GM12865 (cell line): ENCODE results near the gene NFKBIZ.
"Not testable (repeated sequence)": the region's sequence is repeated elsewhere in the genome, so short reads cannot be mapped to it uniquely, and the experiment has no call there.

ENCODE experiments used
- DNase-seq: peaks from one replicate; pipeline ENCODE4 v3.0.0; 2010; ENCODE audit warnings: low read depth
- H3K4me3 ChIP-seq: 2 replicates; pipeline ENCODE4 v1.5.1; 2011; ENCODE audit warnings: mild to moderate bottlenecking, low read depth, low read length, control low read depth
- CTCF ChIP-seq: IDR thresholded peaks from 2 replicates; pipeline ENCODE4 v1.5.1; 2011; ENCODE audit warnings: low read length, control low read depth, low read depth, inconsistent platforms; ENCODE audit not compliant: insufficient read depth; ENCODE audit errors: missing control alignments

The NFKBIZ gene

GRCh38 chr3:101862416-101863165, 13.3 kb downstream of the NFKBIZ start:
- TF ChIP-seq CTCF: no peak
- no peak overlapping the region for H3K4me3 ChIP-seq
- no peak for DNase-seq

- not testable (repeated sequence) for DNase-seq
Measured at GRCh38 chr3:101864926-101865325, 15.6 kb downstream of the NFKBIZ start.

GRCh38 chr3:101865751-101866509, 16.6 kb downstream of the NFKBIZ start:
- TF ChIP-seq CTCF: no peak
- H3K4me3 ChIP-seq: no peak overlapping the region
- DNase-seq: no peak

More at GRCh38 chr3:101864926-101865325, 15.6 kb downstream of the NFKBIZ start:
- H3K4me3 ChIP-seq: not testable (repeated sequence)

DNA sequence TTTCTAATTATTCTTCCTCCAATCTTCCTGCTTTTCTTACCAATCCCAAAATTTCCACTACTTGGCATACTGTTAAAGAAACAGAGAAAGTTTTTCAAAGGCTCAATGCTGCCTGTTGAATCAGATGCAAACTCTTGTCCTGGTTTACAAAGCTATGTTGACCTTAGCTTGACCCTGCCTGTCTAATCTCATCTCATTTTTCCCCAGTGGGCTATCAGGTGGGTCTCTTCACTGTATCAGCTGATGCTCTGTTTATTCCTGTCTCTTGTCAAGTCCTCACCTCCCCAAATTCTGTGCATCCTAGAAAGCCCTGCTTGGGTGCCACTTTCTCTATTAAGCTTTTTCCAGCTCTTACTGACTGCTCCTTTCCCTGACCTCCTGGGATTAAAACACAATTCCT, 18.2 kb downstream of the NFKBIZ start:
- no peak for TF ChIP-seq CTCF
- no peak for DNase-seq
- H3K4me3 ChIP-seq: no peak overlapping the region

GRCh38 chr3:101867996-101868395, 18.7 kb downstream of the NFKBIZ start:
- no peak for DNase-seq
- H3K4me3 ChIP-seq: no peak overlapping the region
- no peak for TF ChIP-seq CTCF

DNA sequence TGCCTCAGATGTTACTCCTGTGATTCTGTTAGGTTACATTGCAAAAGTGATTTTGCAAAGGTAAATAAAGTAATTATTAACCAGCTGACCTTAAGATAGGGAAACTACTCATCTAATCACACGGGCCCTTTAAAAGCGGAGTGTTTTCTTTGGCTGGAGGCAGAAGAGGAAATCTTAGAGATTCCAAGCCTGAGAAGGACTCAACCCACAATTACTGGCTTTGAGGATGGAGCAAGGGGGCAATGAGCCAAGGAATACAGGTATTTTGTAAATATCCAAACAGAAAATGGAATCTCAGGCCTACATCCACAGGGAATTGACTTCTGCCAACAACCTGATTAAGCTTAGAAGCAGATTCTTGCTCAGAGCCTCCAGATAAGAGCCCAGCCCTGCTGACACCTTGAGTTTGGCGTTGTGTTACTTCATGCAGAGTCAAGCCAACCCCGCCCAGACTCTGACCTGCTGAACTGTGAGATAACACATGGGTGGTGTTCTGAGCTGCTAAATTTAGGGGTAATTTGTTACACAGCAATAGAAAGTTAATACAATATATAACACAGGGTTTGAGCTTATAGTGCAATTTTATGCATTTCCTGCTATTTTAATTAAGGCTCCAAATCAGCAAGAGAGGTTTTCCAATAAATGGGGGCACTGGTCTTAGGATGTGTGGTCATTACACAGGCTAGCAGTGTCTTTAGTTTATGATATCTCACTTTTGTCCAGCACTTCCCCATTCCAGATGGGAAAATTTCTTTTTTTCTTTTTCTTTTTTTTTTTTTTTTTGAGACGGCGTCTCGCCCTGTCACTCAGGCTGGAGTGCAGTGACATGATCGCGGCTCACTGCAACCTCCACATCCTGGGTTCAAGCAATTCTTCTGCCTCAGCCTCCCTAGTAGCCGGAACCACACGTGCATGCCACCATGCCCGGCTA, 19.5 kb downstream of the NFKBIZ start:
- DNase-seq: no peak
- no peak overlapping the region for H3K4me3 ChIP-seq
- TF ChIP-seq CTCF: no peak

GRCh38 chr3:101870138-101870537, 20.8 kb downstream of the NFKBIZ start:
- TF ChIP-seq CTCF: no peak
- no peak overlapping the region for H3K4me3 ChIP-seq
- no peak for DNase-seq
